GM18868 (cell line): ENCODE measurements around the gene REP15.
"Not testable (repeated sequence)": the region's sequence is repeated elsewhere in the genome, so short reads cannot be mapped to it uniquely, and the experiment has no call there.

Experiments used
- ATAC-seq: cut with Tn5 transposase; IDR thresholded peaks from one replicate; pipeline ENCODE4 v1.9.1; 2021; ENCODE audit warnings: mild to moderate bottlenecking, moderate library complexity; ENCODE audit not compliant: unreplicated experiment

REP15 gene

GRCh38 chr12:27696864-27697564 lies 767 bp downstream of the REP15 start:
- ATAC-seq: no peak

GRCh38 chr12:27703720-27704452 lies 7.6 kb downstream of the REP15 start:
- peak; percentile 96 for ATAC-seq

- ATAC-seq: no peak
Measured at GRCh38 chr12:27705263-27705662, 9.0 kb downstream of the REP15 start.

- ATAC-seq: no peak
Measured at GRCh38 chr12:27707216-27707615, 11.0 kb downstream of the REP15 start.

GRCh38 chr12:27709212-27709931 lies 13.1 kb downstream of the REP15 start:
- ATAC-seq: no peak

GRCh38 chr12:27709932-27710591 lies 13.8 kb downstream of the REP15 start:
- peak; percentile 37 for ATAC-seq

- peak; percentile 97 for ATAC-seq
Measured at GRCh38 chr12:27710592-27711316, 14.5 kb downstream of the REP15 start, which contains the start of gene MRPS35. Gene MRPS35, plus strand, starts transcription at chr12:27710832. Its CDS starts 12 bp downstream, at chr12:27710844.

- ATAC-seq: peak; percentile 26
Measured at GRCh38 chr12:27711317-27711682, 15.1 kb downstream of the REP15 start.

GRCh38 chr12:27711967-27712366 lies 15.7 kb downstream of the REP15 start:
- ATAC-seq: no peak

GRCh38 chr12:27723212-27723611 lies 27.0 kb downstream of the REP15 start:
- no peak for ATAC-seq

- ATAC-seq: no peak
Measured at GRCh38 chr12:27730097-27730588, 33.9 kb downstream of the REP15 start.

- no peak for ATAC-seq
Measured at GRCh38 chr12:27732281-27732680, 36.0 kb downstream of the REP15 start.

- ATAC-seq: peak; percentile 84
Measured at GRCh38 chr12:27733052-27733656, 36.9 kb downstream of the REP15 start.

- no peak for ATAC-seq
Measured at GRCh38 chr12:27733791-27734190, 37.5 kb downstream of the REP15 start.

- not testable (repeated sequence) for ATAC-seq
Measured at GRCh38 chr12:27734321-27734720, 38.1 kb downstream of the REP15 start.

- no peak for ATAC-seq
Measured at GRCh38 chr12:27743601-27744000, 47.4 kb downstream of the REP15 start.

GRCh38 chr12:27745734-27746133 lies 49.5 kb downstream of the REP15 start:
- ATAC-seq: not testable (repeated sequence)
